GM21576 (cell line): ENCODE measurements around the gene RCC1.
A peak's percentile ranks its signal among the peaks of the same experiment; 100 is the strongest.
"Not testable (repeated sequence)": the region's sequence is repeated elsewhere in the genome, so short reads cannot be mapped to it uniquely, and the experiment has no call there.

Source experiments
- ATAC-seq: cut with Tn5 transposase; IDR thresholded peaks from one replicate; pipeline ENCODE4 v1.9.1; 2021; ENCODE audit warnings: mild to moderate bottlenecking, moderate library complexity; ENCODE audit not compliant: unreplicated experiment

The RCC1 gene, protein sequence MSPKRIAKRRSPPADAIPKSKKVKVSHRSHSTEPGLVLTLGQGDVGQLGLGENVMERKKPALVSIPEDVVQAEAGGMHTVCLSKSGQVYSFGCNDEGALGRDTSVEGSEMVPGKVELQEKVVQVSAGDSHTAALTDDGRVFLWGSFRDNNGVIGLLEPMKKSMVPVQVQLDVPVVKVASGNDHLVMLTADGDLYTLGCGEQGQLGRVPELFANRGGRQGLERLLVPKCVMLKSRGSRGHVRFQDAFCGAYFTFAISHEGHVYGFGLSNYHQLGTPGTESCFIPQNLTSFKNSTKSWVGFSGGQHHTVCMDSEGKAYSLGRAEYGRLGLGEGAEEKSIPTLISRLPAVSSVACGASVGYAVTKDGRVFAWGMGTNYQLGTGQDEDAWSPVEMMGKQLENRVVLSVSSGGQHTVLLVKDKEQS

DNA sequence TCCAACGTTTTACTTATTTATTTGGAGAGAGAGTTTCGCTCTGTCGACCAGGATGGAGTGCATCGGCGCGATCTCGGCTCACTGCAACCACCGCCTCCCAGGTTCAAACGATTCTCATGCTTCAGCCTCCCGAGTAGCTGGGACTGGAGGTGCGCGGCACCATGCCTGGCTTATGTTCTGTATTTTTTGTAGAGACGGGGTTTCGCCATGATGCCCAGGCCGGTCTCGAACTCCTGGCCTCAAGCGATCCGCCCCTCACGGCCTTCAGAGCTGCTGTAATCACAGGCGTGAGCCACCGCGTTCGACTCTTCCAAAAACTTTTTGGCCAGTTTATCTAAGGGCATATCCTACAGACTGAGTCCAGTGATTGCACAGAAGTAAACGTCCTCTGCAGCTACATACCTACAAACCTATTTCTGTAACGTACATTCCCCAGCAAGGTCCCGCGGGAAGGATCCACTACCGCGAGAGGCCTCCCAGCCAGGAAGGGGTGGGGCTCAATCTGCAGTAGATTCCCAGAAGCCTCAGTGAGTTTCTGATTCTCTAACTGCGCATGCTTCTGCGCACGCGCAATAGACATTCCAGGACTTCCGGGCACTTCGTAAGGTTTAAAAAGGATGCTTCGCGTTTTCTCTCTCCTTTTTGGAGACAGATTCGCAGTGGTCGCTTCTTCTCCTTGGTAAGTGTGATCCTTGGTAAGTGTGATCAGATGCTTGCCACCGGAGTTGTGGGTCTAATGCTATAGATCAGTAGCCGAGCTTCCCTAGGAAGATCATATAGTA lies at the start of gene RCC1:
TSS of gene RCC1 (plus strand) at position 638 of the 782 bp plus-strand sequence. CDS start 23,824 bp downstream, outside the sequence.
- ATAC-seq: peak; percentile 74

DNA sequence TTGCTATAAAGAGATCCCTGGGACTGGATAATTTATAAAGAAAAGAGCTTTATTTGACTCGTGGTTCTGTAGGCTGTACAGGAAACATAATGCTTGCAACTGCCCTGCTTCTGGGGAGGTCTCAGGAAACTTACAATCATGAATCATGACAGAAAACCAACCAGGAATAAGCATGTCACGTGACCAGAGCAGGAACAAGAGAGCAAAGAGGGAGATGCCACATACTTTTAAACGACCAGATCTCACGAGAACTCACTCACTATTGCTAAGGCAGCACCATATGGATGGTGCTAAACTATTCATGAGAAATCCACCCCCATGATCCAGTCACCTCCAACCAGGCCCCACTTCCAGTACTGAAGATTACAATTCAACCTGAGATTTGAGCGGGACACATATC lies 49.8 kb upstream of the RCC1 start:
- no peak for ATAC-seq

DNA sequence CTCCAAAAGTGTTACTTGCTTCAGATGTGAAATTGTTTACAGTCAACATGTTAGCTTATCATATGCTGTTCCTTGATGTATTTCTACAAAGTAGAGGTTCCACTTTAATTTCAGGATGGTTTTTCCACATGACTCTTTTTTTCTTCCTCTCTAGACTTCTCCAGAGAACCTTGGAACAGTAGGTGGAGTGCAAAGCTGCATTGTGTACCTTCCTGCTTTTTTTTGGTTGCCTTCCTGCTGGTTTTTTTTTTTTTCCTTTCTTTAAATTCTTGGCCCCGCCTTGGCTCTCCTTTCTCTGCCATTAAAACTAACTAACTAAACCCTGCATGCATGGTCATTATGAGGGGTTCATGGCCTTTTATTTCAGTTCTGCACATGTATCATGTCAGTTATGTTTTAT lies 48.2 kb upstream of the RCC1 start:
- no peak for ATAC-seq

DNA sequence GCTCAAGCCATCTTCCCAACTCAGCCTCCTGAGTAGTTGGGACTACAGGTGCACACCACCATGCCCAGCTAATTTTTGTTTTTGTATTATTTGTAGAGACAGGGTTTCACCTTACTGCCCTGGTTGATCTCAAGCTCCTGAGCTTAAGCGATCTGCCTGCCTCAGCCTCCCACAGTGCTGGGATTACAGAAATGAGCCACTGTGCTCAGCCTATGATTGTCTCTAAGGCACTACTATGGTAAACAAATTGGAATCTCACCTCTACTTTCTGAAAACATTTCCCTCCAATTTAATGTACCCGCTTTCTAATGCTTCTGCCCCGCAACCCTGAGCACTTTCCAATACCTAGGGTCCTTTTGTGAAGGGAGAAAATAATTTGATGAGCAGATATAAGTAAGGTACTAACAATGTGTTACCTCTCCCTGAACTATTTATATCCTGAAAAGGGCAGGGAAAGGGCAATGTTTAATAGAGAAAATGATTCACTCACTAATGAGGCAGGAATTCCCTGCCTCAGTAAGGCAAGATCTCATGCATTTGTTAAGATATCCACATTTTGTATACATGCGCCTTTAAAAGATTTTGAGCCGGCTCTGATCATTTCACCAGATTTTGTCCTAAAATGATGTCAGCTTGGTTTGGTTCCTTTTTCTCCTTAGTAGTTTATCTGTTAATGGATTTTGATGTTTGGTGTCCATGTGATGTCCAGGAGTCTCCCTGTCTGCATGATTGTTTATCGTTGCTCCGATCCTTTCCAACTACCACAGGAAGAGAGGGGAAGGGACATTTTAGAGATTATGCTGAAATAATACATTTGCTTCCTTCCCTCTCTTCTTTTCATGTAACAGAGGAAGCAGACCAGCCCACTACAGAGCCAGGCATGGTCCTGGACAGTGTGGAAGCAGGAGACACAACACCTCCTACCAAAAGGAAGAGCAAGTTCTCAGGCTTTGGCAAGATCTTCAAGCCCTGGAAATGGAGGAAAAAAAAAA lies 47.3 kb upstream of the RCC1 start:
- no peak for ATAC-seq

DNA sequence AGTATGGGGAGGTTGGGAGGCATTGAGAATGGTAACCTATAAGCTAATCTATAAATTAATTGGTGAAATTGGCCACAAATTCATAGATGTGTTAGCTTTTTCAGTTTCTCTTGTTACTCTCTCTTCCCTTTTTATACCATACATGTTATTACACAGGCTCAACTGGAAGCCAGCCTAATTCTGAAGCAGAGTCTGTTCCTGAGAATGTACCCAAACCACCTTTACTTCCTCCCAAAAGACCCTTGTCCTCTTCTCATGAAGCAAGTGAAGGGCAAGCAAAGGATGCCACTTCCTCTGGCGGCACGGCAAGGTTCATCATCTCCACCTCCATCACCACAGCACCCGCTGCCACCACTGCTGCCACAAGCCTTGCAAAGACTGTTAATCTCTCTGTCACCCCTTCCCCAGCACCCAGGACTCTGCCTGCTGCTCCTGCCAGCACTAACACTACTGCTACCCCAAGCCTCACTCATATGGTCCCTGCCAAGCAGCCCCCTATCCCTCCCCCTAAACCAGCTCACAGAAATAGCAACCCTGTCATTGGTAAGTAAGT lies 39.5 kb upstream of the RCC1 start:
- ATAC-seq: no peak

DNA sequence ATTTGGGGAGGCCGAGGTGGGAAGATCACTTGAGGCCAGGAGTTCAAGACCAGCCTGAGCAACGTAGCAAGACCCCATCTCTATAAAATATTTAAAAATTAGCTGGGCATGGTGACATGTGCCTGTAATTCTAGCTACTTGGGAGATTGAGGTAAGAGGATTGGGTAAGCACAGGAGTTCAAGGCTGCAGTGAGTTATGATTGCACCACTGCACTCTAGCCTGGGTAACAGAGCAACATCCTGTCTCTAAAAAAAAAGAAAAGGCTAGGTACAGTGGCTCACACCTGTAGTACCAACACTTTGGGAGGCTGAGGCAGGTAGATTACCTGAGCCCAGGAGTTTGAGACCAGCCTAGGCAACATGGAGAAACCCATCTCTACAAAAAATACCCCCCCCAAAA lies 35.7 kb upstream of the RCC1 start:
- no peak for ATAC-seq

DNA sequence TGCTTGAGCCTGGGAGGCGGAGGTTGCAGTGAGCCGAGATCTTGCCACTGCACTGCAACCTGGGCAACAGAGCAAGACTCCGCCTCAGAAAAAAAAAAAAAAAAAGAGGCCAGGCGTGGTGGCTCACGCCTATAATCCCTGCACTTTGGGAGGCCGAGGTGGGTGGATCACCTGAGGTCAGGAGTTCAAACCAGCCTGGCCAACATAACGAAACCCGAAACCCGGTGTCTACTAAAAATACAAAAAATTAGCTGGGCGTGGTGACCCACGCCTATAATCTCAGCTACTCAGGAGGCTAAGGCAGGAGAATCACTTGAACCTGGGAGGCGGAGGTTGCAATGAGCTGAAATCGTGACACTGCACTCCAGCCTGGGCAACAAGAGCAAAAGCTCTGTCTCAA lies 26.3 kb upstream of the RCC1 start:
- ATAC-seq: not testable (repeated sequence)

DNA sequence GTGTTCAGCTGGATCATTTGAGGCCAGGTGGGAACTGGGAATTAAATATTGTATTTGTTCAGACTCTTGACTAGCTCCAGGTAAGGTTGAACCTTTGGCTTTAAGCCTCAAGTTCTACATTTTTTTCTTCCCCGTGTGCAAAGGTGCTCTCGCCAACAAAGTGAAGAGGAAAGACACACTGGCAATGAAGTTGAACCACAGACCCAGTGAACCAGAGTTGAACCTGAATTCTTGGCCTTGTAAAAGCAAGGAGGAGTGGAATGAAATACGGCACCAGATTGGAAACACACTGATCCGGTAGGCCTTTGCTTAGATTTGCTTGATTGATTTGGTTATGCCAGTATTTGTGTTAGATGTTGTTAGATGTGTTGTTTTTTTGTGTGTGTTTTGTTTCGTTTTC lies 25.5 kb upstream of the RCC1 start:
- no peak for ATAC-seq

DNA sequence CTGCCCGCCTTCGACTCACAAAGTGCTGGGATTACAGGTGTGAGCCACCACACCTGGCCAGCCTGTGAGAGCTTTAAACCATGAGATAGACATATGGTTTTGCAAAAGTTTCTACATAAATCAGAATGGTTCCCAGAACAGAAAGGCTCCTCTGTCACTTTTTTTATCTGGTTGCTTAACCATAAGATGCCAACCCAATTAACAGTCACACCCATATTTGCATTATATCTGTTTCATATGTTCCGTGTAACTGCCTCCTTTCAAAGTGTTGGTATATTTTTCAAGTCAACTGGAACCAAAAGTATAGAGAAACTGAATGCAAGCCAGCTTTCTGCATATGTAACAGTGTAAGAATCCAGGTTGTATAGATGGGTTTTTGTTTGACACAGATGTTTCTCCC lies 23.7 kb upstream of the RCC1 start:
- ATAC-seq: no peak

DNA sequence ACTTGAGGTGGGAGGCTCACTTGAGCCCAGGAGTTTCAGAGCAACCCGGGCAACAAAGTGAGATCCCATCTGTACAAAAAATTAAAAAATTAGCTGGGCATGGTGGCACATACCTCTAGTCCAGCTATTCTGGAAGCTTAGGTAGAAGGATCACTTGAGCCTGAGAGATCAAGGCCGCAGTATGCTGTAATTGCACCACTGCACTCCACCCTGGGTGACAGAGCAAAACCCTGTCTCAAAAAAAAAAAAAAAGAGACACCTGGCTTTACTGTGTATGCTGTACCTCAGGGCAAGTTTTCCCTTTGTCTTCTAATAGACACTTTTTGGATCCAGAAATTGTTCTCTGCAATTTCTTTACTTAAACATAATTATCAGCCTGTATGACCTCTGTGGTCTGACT lies 23.1 kb upstream of the RCC1 start:
- ATAC-seq: no peak

DNA sequence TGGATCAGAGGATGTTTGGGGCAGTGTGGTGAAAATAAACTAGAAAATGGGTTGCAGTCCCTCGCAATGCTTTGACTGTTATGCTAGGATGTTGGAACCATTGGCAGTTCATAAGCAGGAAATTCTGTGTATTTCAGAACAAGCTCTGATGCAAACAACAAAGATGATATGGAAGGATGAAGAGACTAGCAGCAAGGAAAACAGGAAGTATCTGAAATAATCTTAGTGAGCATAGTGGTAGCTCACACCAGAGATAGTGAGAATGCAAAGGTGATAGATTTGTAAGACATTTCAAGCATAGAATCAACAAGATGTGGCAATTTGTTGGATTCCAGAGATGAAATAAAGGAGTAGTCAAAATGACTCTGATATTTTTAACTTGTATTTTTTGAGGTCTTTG lies 11.1 kb upstream of the RCC1 start:
- ATAC-seq: no peak

DNA sequence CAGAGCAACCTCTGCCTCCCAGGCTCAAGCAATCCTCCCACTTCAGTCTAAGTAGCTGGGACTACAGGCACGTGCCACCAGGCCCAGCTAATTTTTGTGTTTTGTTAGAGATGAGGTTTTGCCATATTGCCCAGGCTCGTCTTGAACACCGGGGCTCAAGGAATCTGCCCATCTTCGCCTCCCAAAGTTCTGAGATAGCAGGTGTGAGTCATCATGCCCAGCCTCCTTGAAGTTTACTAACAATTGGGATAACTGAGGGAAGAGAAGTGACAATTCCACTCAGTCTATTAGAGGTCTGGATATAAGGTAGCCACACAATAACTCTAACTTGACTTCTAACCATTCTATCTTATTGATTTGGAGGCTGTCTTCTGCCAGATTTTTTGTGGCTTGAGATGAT lies 6.3 kb upstream of the RCC1 start:
- no peak for ATAC-seq

DNA sequence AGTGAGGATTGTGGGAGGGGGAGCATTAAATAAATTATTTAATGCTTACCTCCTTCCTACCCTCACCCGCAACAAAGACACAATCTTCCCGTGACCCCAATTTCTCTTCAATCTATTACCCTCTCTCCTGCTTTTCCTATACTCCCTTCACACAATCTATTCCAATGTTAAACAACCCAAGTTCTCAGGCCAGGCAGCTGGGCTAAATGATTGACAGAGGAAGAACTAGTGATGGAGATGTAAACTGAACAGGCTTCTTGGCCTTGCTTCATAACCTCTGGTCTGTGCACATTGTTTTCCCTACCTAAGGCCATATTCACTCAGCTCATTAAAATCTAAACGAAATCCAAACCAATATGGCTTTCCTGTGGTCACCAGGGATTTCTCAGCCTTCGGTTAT lies 3.9 kb upstream of the RCC1 start:
- ATAC-seq: no peak

DNA sequence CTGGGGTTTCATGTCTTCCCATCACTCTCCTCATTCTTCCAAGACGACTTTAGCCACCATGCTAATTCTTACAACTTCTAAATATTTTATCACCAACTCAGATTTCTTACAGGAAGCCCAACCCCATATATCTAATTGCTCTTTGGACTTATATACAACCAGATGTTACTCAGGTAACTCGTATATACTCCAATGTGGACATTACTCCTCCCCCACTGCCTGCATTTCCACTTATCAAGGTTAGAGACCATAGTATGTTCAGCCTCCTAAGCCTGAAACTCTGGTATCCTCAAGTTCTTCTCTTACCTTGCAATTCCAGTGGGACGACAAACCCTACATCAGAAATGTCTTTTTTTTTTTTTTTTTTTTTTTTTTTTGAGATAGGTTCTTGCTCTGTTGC lies 2.7 kb upstream of the RCC1 start:
- no peak for ATAC-seq

DNA sequence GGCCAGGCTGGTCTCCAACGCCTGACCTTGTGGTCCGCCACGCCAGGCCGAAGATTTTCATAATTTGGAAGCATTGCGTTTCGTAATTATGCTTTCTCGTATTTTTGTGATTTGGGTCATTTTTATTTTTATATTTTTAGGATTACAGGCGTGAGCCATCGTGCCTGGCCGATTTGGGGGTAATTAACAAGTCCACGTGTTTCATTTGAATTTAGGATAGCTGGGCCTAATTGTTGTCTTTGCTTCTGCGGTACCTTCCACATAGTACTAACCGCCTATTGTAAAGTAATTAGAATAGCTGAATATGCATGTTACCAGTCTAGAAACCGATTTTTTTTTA lies 1.0 kb downstream of the RCC1 start:
- ATAC-seq: no peak

DNA sequence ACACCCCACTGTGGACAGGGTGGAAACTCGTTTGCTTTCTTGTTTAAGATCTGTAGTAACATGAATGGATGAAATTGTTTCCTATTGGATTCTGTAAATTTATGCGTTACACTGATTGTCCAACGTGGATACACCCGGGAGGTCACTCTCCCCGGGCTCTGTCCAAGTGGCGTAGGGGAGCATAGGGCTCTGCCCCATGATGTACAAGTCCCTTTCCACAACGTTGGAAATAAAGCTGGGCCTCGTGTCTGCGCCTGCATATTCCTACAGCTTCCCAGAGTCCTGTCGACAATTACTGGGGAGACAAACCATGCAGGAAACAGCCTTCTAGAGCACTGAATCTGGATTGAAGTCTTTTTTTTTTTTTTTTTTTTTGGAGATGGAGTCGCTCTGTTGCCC lies 1.4 kb downstream of the RCC1 start:
- no peak for ATAC-seq

DNA sequence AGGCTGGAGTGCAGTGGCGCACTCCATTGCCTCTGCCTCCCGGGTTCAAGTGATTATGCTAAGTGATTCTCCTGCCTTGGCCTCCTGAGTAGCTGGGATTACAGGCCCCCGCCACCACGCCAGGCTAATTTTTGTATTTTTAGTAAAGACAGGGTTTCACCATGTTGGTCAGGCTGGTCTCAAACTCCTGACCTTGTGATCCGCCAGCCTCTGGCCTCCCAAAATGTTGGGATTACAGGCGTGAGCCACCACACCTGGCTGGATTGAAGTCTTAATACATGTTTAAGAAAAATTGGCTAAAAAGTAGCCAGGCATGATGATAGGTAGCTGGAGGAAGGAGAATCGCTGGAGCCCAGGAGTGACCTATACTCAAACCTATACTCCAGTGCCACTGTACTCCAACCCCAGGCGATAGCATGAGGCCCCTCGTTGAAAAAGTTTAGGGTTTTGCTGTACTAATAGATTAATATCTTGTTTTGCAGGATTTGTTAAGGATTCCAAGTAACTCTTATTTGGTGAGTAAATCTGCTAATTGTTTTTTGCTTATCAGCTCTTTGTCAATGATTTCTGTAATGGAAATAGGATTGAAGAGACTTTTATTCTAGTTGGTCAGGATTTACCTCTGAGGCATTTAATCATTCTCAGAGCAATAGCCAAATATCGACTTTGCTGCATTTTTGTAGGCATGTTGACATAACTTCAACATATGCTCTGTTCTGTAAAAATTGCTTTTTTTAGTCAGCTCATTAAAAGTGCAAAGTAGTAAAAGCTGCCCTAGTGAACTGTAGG lies 2.0 kb downstream of the RCC1 start:
- ATAC-seq: no peak

DNA sequence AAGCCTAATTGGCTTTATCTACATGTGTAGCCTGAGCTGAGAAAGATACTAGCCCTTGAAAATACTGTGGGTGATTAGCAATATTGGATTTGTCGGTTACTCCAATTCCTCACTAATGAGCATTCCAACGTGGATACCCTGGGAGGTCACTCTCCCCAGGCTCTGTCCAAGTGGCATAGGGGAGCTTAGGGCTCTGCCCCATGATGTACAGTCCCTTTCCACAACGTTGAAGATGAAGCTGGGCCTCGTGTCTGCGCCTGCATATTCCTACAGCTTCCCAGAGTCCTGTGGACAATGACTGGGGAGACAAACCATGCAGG lies 2.6 kb downstream of the RCC1 start:
- no peak for ATAC-seq

DNA sequence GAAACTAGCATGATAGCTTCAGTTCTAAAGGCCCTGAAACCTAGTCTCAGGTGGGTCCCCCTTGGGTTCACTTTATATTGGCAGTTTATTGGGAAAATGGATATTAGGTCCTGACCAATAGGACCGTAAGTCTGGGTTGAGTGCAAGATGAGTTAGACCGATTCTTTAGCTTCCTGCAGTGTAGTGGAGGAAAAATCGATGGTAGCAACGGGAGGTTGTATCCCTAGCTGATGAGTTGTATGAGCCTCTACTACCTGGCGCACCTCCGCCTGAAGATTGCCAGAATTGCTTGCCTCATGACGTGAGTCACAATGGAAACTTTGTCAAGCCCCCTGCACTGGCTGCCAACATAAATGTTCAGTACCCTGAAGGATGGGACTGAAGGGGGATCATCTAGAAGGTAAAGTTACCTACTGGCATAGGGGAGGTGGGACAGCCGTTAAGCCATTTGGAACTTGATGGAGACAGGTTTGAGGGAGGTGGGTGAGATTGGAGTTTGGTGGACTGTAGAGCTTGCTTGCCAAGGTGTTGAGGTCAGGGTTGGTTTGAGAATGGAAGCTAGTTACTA lies 3.9 kb downstream of the RCC1 start:
- ATAC-seq: no peak
